ENCODE results near the gene ARHGAP40. TPM values are rescaled to one million over a fixed set of nuclear protein-coding genes. Genes with fewer than 3 reads are reported as not detected.

The ARHGAP40 gene
- total and polyA plus RNA-seq, 2 of the 8 experiments (the other 6 are each of a cell fraction or from before 2014, with no cell fraction given): 0.74 to 1.4 TPM

DNA sequence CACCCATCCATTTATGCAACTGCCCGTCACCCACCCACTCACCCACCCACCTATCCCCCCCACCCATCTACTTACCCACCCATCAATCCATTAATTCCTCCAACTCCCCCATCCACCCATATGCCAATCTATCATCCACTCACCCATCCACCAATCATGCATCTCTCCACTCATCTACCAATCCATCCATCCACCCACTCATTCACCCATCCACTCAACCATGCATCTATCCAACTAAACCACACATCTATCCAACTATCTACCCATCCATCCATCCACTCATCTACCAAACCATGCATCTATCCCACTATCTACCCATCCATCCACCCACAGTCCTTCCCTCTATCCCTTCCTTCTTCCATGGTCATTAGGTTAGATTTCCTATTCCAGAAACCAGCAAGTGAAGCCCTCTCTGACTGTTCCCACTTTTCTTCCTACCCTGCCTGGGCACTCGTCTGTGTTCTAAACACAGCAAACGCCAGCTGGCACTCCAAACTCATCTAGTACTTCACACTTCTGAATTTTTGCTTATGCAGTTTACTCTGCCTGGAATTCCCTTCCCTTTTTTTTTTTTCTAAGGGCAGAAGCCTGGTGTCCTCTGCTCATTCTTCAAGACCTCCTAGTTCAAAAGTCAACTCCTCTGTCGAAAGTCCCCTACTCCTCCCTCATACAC is 43.1 kb downstream of the ARHGAP40 start:
- no peak overlapping the region for H2AK5ac ChIP-seq (ENCODE audit: low read depth, low read length)
- peaks cover 1 to 3% of the 10 kb centered on the region in 2 experiments for H4K20me1 ChIP-seq (replicated peaks in 1 of 2; ENCODE audit: control insufficient read depth in 1 of 2, insufficient read depth in 2 of 2, low read length in 2 of 2)
- peaks cover 10% of the 10 kb centered on the region; the same call in 1 of the 2 replicates for H3K23me2 ChIP-seq (ENCODE audit: low read depth, low read length)
- H3K4me2 ChIP-seq (ENCODE audit: insufficient read depth in 1 of 2, low read depth in 2 of 2, low read length in 2 of 2): no peak overlapping the region; a peak in 1 of 4 replicates
- no peak overlapping the region for H4K8ac ChIP-seq (ENCODE audit: extremely low read depth, insufficient read depth, low read length)
- H3K4ac ChIP-seq (replicated peaks; ENCODE audit: insufficient read length, low read depth, low read length): no peak overlapping the region
- H3K27me3 ChIP-seq (replicated peaks in 1 of 4; ENCODE audit: control insufficient read depth in 3 of 4, extremely low read depth in 1 of 4, insufficient read depth in 3 of 4, low read length in 3 of 4): peaks cover 8 to 42% (median 31%) of the 10 kb centered on the region in 4 experiments
- no peak overlapping the region for H3K9ac ChIP-seq (replicated peaks in 1 of 4; ENCODE audit: extremely low read depth in 1 of 4, low read depth in 3 of 4, low read length in 3 of 4)
- no peak overlapping the region for H2BK20ac ChIP-seq (ENCODE audit: low read length)
- no peak overlapping the region for H3K14ac ChIP-seq (ENCODE audit: insufficient read length)
- H2BK5ac ChIP-seq (ENCODE audit: low read depth, low read length): no peak overlapping the region
- 0 out of 2 replicates have a peak overlapping the region, but pooled peaks have one; percentile 8 for H2BK15ac ChIP-seq (ENCODE audit: low read length)
- no peak overlapping the region for H4K91ac ChIP-seq (replicated peaks; ENCODE audit: insufficient read length, low read length)
- no peak overlapping the region for H4K5ac ChIP-seq (ENCODE audit: insufficient read length, low read depth, low read length)
- no peak overlapping the region for H2AFZ ChIP-seq (ENCODE audit: low read length)
- no peaks in the 10 kb centered on the region for H3K79me1 ChIP-seq (ENCODE audit: low read depth, low read length)
- no peak overlapping the region for H3K56ac ChIP-seq (replicated peaks; ENCODE audit: insufficient read length, low read depth, low read length)
- ChIA-PET CTCF (ENCODE audit: partially characterized antibody) (interaction anchor here (0.7 to 8.0 kb wide), 12 partner anchors 10 to 216 kb away, joined by 3 to 235 read pairs (median 7); partner anchors contain the start of gene SLC32A1), POLR2A (ENCODE audit: partially characterized antibody) (interaction anchor here (1.4 kb wide), 1 partner anchor 14 kb away, joined by 3 read pairs; no protein-coding TSS in a partner anchor)
- no peak for DNase-seq (ENCODE audit: low read depth in 1 of 2, low spot score in 2 of 2)
- H2BK12ac ChIP-seq (ENCODE audit: low read depth, low read length): no peak overlapping the region
- H3K23ac ChIP-seq (ENCODE audit: insufficient read length): no peak overlapping the region
- H3K79me2 ChIP-seq (ENCODE audit: control insufficient read depth in 1 of 2, insufficient read depth in 2 of 2, low read length in 2 of 2): no peaks in the 10 kb centered on the region
- no peak for FAIRE-seq
- no peak overlapping the region for H3K4me3 ChIP-seq (ENCODE audit: extremely low read depth in 1 of 4, insufficient read depth in 2 of 4, low read depth in 3 of 4, low read length in 4 of 4)
- H3K4me1 ChIP-seq (replicated peaks in 1 of 4; ENCODE audit: control insufficient read depth in 3 of 4, insufficient read depth in 4 of 4, low read length in 3 of 4): peaks cover 0 to 5% (median 4%) of the 10 kb centered on the region in 4 experiments; a peak in 6 of 7 replicates
- 73% methylated on average over 3 of the region's 4 CpGs; no CpG with 5 or more reads in 1 of the 2 experiments for WGBS, 2 experiments (ENCODE audit: extremely low coverage in 1 of 2, insufficient coverage in 1 of 2, insufficient read length in 1 of 2, insufficient replicate concordance in 2 of 2, low coverage in 1 of 2, low lambda C conversion rate in 2 of 2, missing lambda C conversion rate in 1 of 2)
- no peak overlapping the region for H3K18ac ChIP-seq (ENCODE audit: extremely low read depth, low read length)
- no peak overlapping the region for H3K27ac ChIP-seq (ENCODE audit: low read depth, low read length)
- no peaks in the 10 kb centered on the region for H3K9me3 ChIP-seq (ENCODE audit: insufficient read depth in 2 of 2, low read depth in 1 of 2, low read length in 1 of 2)
- H3K36me3 ChIP-seq (ENCODE audit: control insufficient read depth in 2 of 4, insufficient read depth in 4 of 4, low read length in 3 of 4): no peaks in the 10 kb centered on the region
- no peak overlapping the region for H2BK120ac ChIP-seq (replicated peaks; ENCODE audit: low read depth, low read length)
- no peak for TF ChIP-seq EZH2 (IDR thresholded peaks at IDR 0.05; ENCODE audit: low read depth, low read length, severe bottlenecking)
- TF ChIP-seq BACH1 (IDR thresholded peaks at IDR 0.05; ENCODE audit: low read length): no peak
- TF ChIP-seq SP4 (IDR thresholded peaks at IDR 0.05; ENCODE audit: low read length): no peak
- TF ChIP-seq NRF1 (IDR thresholded peaks at IDR 0.05; ENCODE audit: low read depth, low read length): no peak
- no peak for TF ChIP-seq SAP30 (IDR thresholded peaks at IDR 0.05; ENCODE audit: insufficient read depth, insufficient replicate concordance, low read length)
- TF ChIP-seq TAF1 (IDR thresholded peaks at IDR 0.05; ENCODE audit: low read depth, low read length): no peak
- TF ChIP-seq SUZ12 (IDR thresholded peaks at IDR 0.05; ENCODE audit: low read length): no peak
- no peak for TF ChIP-seq JUND (IDR thresholded peaks at IDR 0.05; ENCODE audit: low read length)
- TF ChIP-seq TBP (IDR thresholded peaks at IDR 0.05; ENCODE audit: low read depth, low read length): no peak
- no peak for TF ChIP-seq E2F6 (IDR thresholded peaks at IDR 0.05)
- no peak for TF ChIP-seq SIX5 (IDR thresholded peaks at IDR 0.05; ENCODE audit: low read depth, low read length)
- no peak for TF ChIP-seq RBBP5 (IDR thresholded peaks at IDR 0.05; ENCODE audit: borderline replicate concordance, low read depth, low read length)
- TF ChIP-seq BCL11A (IDR thresholded peaks at IDR 0.05; ENCODE audit: low read depth in 2 of 2, low read length in 2 of 2): no peak

Measured in H1 (cell line).